K562 (cell line): Measurements from ENCODE around the gene BMF. TPM values are rescaled to one million over a fixed set of nuclear protein-coding genes. Genes with fewer than 3 reads are reported as not detected.
A peak's percentile ranks its signal among the peaks of the same experiment; 100 is the strongest.

ENCODE experiments used
- AFF4 ChIP-seq: sonication (generic); formaldehyde crosslinking; IDR thresholded peaks from 2 replicates; pipeline ENCODE4 v1.8.0; 2023; ENCODE audit warnings: mild to moderate bottlenecking, missing genetic modification reagents
- ATF2 ChIP-seq: sonication (generic); formaldehyde crosslinking; IDR thresholded peaks from 2 replicates; pipeline ENCODE4 v1.8.1; 2022; ENCODE audit warnings: missing genetic modification reagents
- CEBPG ChIP-seq, 3 experiments: fragments of 200-800 bp in 1 of 3; sonication (Bioruptor generic) in 1 of 3; sonication (generic) in 1 of 3; formaldehyde crosslinking in 1 of 3; IDR thresholded peaks in 2 of 3; conservative IDR thresholded peaks in 1 of 3; 2 replicates each; pipeline versions ENCODE4 v1.6.1 to v1.8.0; 2016 to 2022; ENCODE audit warnings: missing compliant biosample characterization in 2 of 3, missing genetic modification characterization in 2 of 3, mild to moderate bottlenecking in 1 of 3, missing genetic modification reagents in 1 of 3
- ETV5 ChIP-seq: sonication (generic); formaldehyde crosslinking; IDR thresholded peaks from 2 replicates; pipeline ENCODE4 v1.4.0; 2020; ENCODE audit warnings: low read depth, mild to moderate bottlenecking, missing genetic modification reagents
- KDM2B ChIP-seq: fragments of 250-450 bp; sonication (Bioruptor Pico); IDR thresholded peaks from 2 replicates; pipeline ENCODE4 v1.8.0; 2021; ENCODE audit warnings: mild to moderate bottlenecking, moderate library complexity
- KLF16 ChIP-seq: IDR thresholded peaks from 2 replicates; pipeline ENCODE4 v1.6.1; 2016; ENCODE audit warnings: antibody characterized with exemption
- MED1 ChIP-seq: sonication (generic); formaldehyde crosslinking; IDR thresholded peaks from 2 replicates; pipeline ENCODE4 v1.8.1; 2023; ENCODE audit warnings: missing genetic modification reagents, borderline replicate concordance
- MYBL2 ChIP-seq, 2 experiments: fragments of 450-650 bp in 1 of 2; sonication (generic) in 1 of 2; formaldehyde crosslinking in 1 of 2; IDR thresholded peaks; 2 replicates each; pipeline versions ENCODE4 v1.6.1 to v1.8.1; 2017 to 2022; ENCODE audit warnings: borderline replicate concordance in 1 of 2, inconsistent platforms in 1 of 2, low read depth in 1 of 2, mild to moderate bottlenecking in 1 of 2, missing genetic modification reagents in 1 of 2, moderate library complexity in 1 of 2
- RREB1 ChIP-seq: fragments of 250-450 bp; sonication (Bioruptor Pico); IDR thresholded peaks from 2 replicates; pipeline ENCODE4 v1.4.0; 2020
- SMARCA4 ChIP-seq: fragments of 450-650 bp; IDR thresholded peaks from 2 replicates; pipeline ENCODE4 v1.6.1; 2016
- SOX6 ChIP-seq: fragments of 450-650 bp; IDR thresholded peaks from 2 replicates; pipeline ENCODE4 v1.6.1; 2014; ENCODE audit warnings: mild to moderate bottlenecking
- THRB ChIP-seq: fragments of 450-650 bp; formaldehyde crosslinking; conservative IDR thresholded peaks from 2 replicates; pipeline ENCODE4 v1.4.0; 2022; ENCODE audit warnings: mild to moderate bottlenecking, missing genetic modification characterization
- ZNF134 ChIP-seq: fragments of 250-450 bp; sonication (Bioruptor Pico); conservative IDR thresholded peaks from 2 replicates; pipeline ENCODE4 v1.4.0; 2020
- ZNF316 ChIP-seq: fragments of 450-650 bp; IDR thresholded peaks from 2 replicates; pipeline ENCODE4 v1.6.1; 2016
- polyA plus RNA-seq, 8 experiments: library from polyadenylated mRNA; depleted of rRNA in 4 of 8; stranded (reverse) in 5 of 8; unstranded in 3 of 8; fragments of >200 nt; fragmentation: Nextera tagmentation in 2 of 8; fragmentation: Illumina TruSeq in 1 of 8; extraction: Ambion mirVana in 2 of 8; extraction: Trizol in 1 of 8; gene quantifications; 2 replicates each; pipeline versions ENCODE4 v1.2.1 to v1.2.3, GENCODE V29; 2011 to 2014; ENCODE audit warnings: inconsistent platforms in 1 of 8, missing spikeins in 1 of 8
- total RNA-seq, 7 experiments: library from RNA; depleted of rRNA in 6 of 7; stranded (reverse); fragments of >200 nt in 6 of 7; fragmentation: Illumina TruSeq in 2 of 7; extraction: Trizol in 2 of 7; gene quantifications; 2 replicates each; pipeline versions ENCODE4 v1.2.1 to v1.2.3, GENCODE V29; 2011 to 2021; ENCODE audit warnings: low replicate concordance in 1 of 7

The BMF gene
- total and polyA plus RNA-seq, 9 of the 15 experiments (the other 6 are each of a cell fraction or from before 2014, with no cell fraction given), result 0.25 to 0.91 (median 0.59) TPM; not detected in 2

GRCh38 chr15:40098489-40099261, 10.0 kb downstream of the BMF start (continued):
- 0 out of 2 replicates have a peak, but pooled peaks have one; percentile 17 for TF ChIP-seq AFF4 (CRISPR knock-in tag)
- TF ChIP-seq ZNF134 (CRISPR knock-in tag), result no peak
- no peak for TF ChIP-seq ZNF316
- no peak for TF ChIP-seq MYBL2 (IDR thresholded peaks at IDR 0.05; ENCODE audit: low read depth)
- no peak for TF ChIP-seq MYBL2 (CRISPR knock-in tag; IDR thresholded peaks at IDR 0.05; ENCODE audit: borderline replicate concordance)
- peak; percentile 89 for TF ChIP-seq SMARCA4
- 0 out of 2 replicates have a peak, but pooled peaks have one; percentile 18 for TF ChIP-seq KLF16
- no peak for TF ChIP-seq ETV5 (CRISPR knock-in tag)
- no peak for TF ChIP-seq ATF2 (CRISPR knock-in tag)
- no peak for TF ChIP-seq MED1 (CRISPR knock-in tag)
- TF ChIP-seq RREB1, result no peak
- peak; percentile 71; the same call in 1 of the 2 replicates for TF ChIP-seq SOX6
- TF ChIP-seq CEBPG (CRISPR knock-in tag; IDR thresholded peaks at IDR 0.05), result no peak
- no peak for TF ChIP-seq CEBPG (tag; conservative IDR thresholded peaks at IDR 0.05 in 1 of 2, IDR thresholded peaks at IDR 0.05 in 1 of 2)
- no peak for TF ChIP-seq THRB
- TF ChIP-seq KDM2B (CRISPR knock-in tag), result no peak
